ENCODE results near the gene ADAP2. TPM values are rescaled to one million over a fixed set of nuclear protein-coding genes. Genes with fewer than 3 reads are reported as not detected.

The ADAP2 gene
- polyA plus RNA-seq, 3 donors = 36.1 to 142 (median 39.8) TPM

DNA sequence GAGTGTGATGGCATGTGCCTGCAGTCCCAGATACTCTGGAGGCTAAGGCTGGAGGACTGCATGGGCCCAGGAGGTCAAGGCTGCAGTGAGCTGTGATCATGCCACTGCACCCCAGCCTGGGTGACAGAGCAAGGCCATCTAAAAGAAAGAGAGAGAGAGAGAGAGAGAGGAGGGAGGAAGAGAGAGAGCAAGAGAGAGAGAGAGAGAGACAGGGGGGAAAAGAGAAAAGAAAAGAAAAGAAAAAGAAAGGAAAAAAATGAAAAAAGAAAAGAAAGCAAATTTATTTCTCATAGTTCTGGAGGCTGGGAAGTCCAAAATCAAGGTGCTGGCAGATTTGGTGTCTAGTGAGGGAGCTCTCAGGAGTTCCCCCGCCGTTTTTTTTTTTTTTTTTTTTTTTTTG lies 82.4 kb downstream of the ADAP2 start:
- no peak overlapping the region for H3K9ac ChIP-seq (ENCODE audit: insufficient read depth, low read length, poor library complexity, severe bottlenecking)
- H3K9me3 ChIP-seq (replicated peaks in 1 of 2; ENCODE audit: control insufficient read depth in 1 of 2, insufficient read depth in 1 of 2, low read length in 2 of 2) = no peaks in the 10 kb centered on the region
- H3K4me1 Mint-ChIP-seq = peaks cover 23% of the 10 kb centered on the region
- peaks cover 5 to 8% (median 5%) of the 10 kb centered on the region in 3 donors for H3K27me3 Mint-ChIP-seq (ENCODE audit: low read depth in 3 of 3)
- WGBS (ENCODE audit: insufficient coverage) = no CpG with 5 or more reads among the region's 2 CpGs
- H3K36me3 Mint-ChIP-seq = peaks cover 64 to 68% of the 10 kb centered on the region in 2 donors
- H2AFZ ChIP-seq (ENCODE audit: insufficient read depth, low read depth, low read length, poor library complexity, severe bottlenecking) = no peak overlapping the region
- H3K79me2 ChIP-seq (ENCODE audit: insufficient read depth, low read length) = peaks cover 5% of the 10 kb centered on the region
- peaks cover 0 to 4% of the 10 kb centered on the region in 2 donors for H3K27me3 ChIP-seq (ENCODE audit: control insufficient read depth in 2 of 2, insufficient read depth in 2 of 2, low read length in 2 of 2)
- H3K27ac Mint-ChIP-seq = peak overlapping the region in 2 of 7 donors; percentile 58 to 83
- H3K4me1 ChIP-seq (ENCODE audit: control insufficient read depth in 1 of 2, insufficient read depth in 2 of 2, low read length in 2 of 2) = peaks cover 17 to 26% of the 10 kb centered on the region in 2 donors
- H3K4me2 ChIP-seq (replicated peaks; ENCODE audit: extremely low read depth, low read length, poor library complexity, severe bottlenecking) = no peak overlapping the region
- intact Hi-C loops (cut with micrococcal nuclease) = no loop called here
- no peak overlapping the region for H3K4me3 ChIP-seq (replicated peaks in 1 of 3; ENCODE audit: low read depth in 2 of 3, low read length in 3 of 3)
- TF ChIP-seq, protein P1, sequence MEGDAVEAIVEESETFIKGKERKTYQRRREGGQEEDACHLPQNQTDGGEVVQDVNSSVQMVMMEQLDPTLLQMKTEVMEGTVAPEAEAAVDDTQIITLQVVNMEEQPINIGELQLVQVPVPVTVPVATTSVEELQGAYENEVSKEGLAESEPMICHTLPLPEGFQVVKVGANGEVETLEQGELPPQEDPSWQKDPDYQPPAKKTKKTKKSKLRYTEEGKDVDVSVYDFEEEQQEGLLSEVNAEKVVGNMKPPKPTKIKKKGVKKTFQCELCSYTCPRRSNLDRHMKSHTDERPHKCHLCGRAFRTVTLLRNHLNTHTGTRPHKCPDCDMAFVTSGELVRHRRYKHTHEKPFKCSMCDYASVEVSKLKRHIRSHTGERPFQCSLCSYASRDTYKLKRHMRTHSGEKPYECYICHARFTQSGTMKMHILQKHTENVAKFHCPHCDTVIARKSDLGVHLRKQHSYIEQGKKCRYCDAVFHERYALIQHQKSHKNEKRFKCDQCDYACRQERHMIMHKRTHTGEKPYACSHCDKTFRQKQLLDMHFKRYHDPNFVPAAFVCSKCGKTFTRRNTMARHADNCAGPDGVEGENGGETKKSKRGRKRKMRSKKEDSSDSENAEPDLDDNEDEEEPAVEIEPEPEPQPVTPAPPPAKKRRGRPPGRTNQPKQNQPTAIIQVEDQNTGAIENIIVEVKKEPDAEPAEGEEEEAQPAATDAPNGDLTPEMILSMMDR (IDR thresholded peaks at IDR 0.05) = no peak
- peaks cover 45 to 62% of the 10 kb centered on the region in 2 donors for H3K36me3 ChIP-seq (replicated peaks in 1 of 2; ENCODE audit: control insufficient read depth in 1 of 2, insufficient read depth in 2 of 2, low read length in 2 of 2)
- H3K4me3 Mint-ChIP-seq = no peak overlapping the region
- no peak for DNase-seq
- H3K27ac ChIP-seq (ENCODE audit: low read depth in 1 of 2, low read length in 2 of 2) = no peak overlapping the region
- H4K20me1 ChIP-seq (ENCODE audit: insufficient read depth, low read length) = peaks cover 11% of the 10 kb centered on the region
- H3K9me3 Mint-ChIP-seq = peaks cover 0 to 2% (median 0%) of the 10 kb centered on the region in 7 donors

DNA sequence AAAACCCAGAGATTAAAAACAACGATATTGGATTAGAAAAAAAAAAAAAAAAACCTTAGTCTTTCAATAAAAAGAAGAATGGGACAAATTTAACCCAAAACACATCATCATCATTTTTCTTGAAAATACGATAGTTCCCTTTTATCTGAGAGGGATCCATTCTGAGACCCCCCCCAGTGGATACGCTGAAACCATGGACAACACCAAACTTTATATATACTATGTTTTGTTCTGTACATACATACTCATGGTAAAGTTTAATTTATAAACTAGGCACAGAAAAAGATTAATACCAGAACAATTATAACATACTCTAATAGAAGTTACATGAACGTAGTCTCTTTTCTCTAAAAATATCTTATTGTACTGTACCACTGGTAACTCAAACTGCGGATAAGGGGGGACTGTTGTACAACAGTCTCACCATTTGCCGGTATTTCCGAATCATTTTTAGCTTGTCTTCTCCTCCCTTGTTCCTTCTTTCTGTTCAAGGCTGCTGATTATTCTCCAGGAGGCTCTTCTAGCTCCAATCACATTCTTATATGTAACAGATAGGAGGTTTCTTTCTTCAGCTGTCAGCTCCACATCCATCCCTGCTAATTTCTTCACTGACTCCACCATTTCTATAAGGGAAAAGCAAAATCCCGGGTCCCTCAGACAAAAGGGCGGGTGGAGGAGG lies 86.1 kb downstream of the ADAP2 start:
- Histone ChIP-seq H3K9me3 (replicated peaks in 1 of 2; ENCODE audit: control insufficient read depth in 1 of 2, insufficient read depth in 1 of 2, low read length in 2 of 2) (no peaks in the 10 kb centered on the region), H3K9ac (ENCODE audit: insufficient read depth, low read length, poor library complexity, severe bottlenecking) (peak overlapping the region; percentile 71), H4K20me1 (ENCODE audit: insufficient read depth, low read length) (no peaks in the 10 kb centered on the region), H3K4me2 (replicated peaks; ENCODE audit: extremely low read depth, low read length, poor library complexity, severe bottlenecking) (peak overlapping the region; percentile 88), H2AFZ (ENCODE audit: insufficient read depth, low read depth, low read length, poor library complexity, severe bottlenecking) (peak overlapping the region; percentile 91), H3K27ac (ENCODE audit: low read depth in 1 of 2, low read length in 2 of 2) (peak overlapping the region in 1 of 2 donors; percentile 38), H3K79me2 (ENCODE audit: insufficient read depth, low read length) (peaks cover 5% of the 10 kb centered on the region), H3K4me3 (replicated peaks in 1 of 3; ENCODE audit: low read depth in 2 of 3, low read length in 3 of 3) (peak overlapping the region; percentile 40 to 85 (median 40)), H3K36me3 (replicated peaks in 1 of 2; ENCODE audit: control insufficient read depth in 1 of 2, insufficient read depth in 2 of 2, low read length in 2 of 2) (peaks cover 14 to 26% of the 10 kb centered on the region in 2 donors), H3K27me3 (ENCODE audit: control insufficient read depth in 2 of 2, insufficient read depth in 2 of 2, low read length in 2 of 2) (peaks cover 0 to 5% of the 10 kb centered on the region in 2 donors), H3K4me1 (ENCODE audit: control insufficient read depth in 1 of 2, insufficient read depth in 2 of 2, low read length in 2 of 2) (peaks cover 18 to 28% of the 10 kb centered on the region in 2 donors)
- H3K9me3 Mint-ChIP-seq = peaks cover 0 to 2% (median 0%) of the 10 kb centered on the region in 7 donors
- intact Hi-C loops (cut with micrococcal nuclease) = loop anchor here in 1 of 2 donors (5.0 kb wide), 1 partner anchor 209 kb away; no protein-coding TSS in a partner anchor
- H3K27me3 Mint-ChIP-seq (ENCODE audit: low read depth in 3 of 3) = peaks cover 5 to 9% (median 6%) of the 10 kb centered on the region in 3 donors
- peak overlapping the region; percentile 91 to 94 for H3K4me3 Mint-ChIP-seq
- H3K27ac Mint-ChIP-seq = peak overlapping the region in 4 of 7 donors; percentile 17 to 65 (median 44)
- WGBS (ENCODE audit: insufficient coverage) = 48% methylated on average over 4 of the region's 9 CpGs
- H3K36me3 Mint-ChIP-seq = peaks cover 37 to 40% of the 10 kb centered on the region in 2 donors
- TF ChIP-seq, protein P1 (IDR thresholded peaks at IDR 0.05) = no peak
- DNase-seq = no peak
- peaks cover 27% of the 10 kb centered on the region for H3K4me1 Mint-ChIP-seq

All from CD14-positive monocyte (primary cell).